GM12878 (cell line): ENCODE data around the gene DPH6. TPM values are rescaled to one million over a fixed set of nuclear protein-coding genes. Genes with fewer than 3 reads are reported as not detected.

Experiments used
- ATAC-seq: fragments of 200-7000 bp; cut with Tn5 transposase; 3 replicates; pipeline ENCODE4 v1.9.1; 2020; ENCODE audit warnings: mild to moderate bottlenecking, moderate library complexity
- BruUV-seq: library from RNA; stranded (reverse); fragments of 400-500 nt; replicated peaks from 2 replicates; lab custom pipeline; 2021; lab: Mats Ljungman, UMichigan
- CTCF ChIA-PET: fragments of 300-600 bp; sonication (Branson Sonifier 250); formaldehyde crosslinking; extraction: SDS; loops from one replicate; lab custom pipeline; 2021; ENCODE audit warnings: inconsistent platforms; lab: Yijun Ruan, JAX
- POLR2A ChIA-PET: fragments of 350-600 bp; formaldehyde crosslinking; extraction: SDS; loops from one replicate; lab custom pipeline; 2021; ENCODE audit warnings: inconsistent platforms; lab: Charles Lee
- RAD21 ChIA-PET: fragments of 300-600 bp; sonication (Branson Sonifier 250); formaldehyde crosslinking; loops from one replicate; lab custom pipeline; 2023; ENCODE audit warnings: antibody characterized with exemption; ENCODE audit not compliant: unreplicated experiment; lab: Charles Lee
- SMC1A ChIA-PET: fragments of 300-600 bp; sonication (Branson Sonifier 250); formaldehyde crosslinking; loops from one replicate; lab custom pipeline; 2023; ENCODE audit not compliant: unreplicated experiment, uncharacterized antibody; lab: Charles Lee
- DNase-seq: peaks from one replicate; pipeline ENCODE4 v3.0.0-alpha.2; 2011; ENCODE audit warnings: low read depth, low spot score
- FAIRE-seq: peaks from 3 replicates; lab custom pipeline; 2011; peaks lifted over from hg19 to GRCh38; lab: Jason Lieb, UNC
- H2AFZ ChIP-seq: 2 replicates; pipeline ENCODE4 v1.6.0; 2011; ENCODE audit warnings: low read depth, low read length, control low read depth; ENCODE audit not compliant: control insufficient read depth
- H3K27ac ChIP-seq: 2 replicates; pipeline ENCODE4 v1.5.1; 2011; ENCODE audit warnings: control low read depth; ENCODE audit not compliant: control insufficient read depth, insufficient read depth
- H3K27me3 ChIP-seq, 2 experiments: replicated peaks in 1 of 2; 2 replicates each; pipeline versions ENCODE4 v1.6.0 to v1.6.1; 2011; ENCODE audit warnings: low read length in 1 of 2; ENCODE audit not compliant: control insufficient read depth in 2 of 2, insufficient read depth in 2 of 2
- H3K36me3 ChIP-seq, 2 experiments: 2 replicates each; pipeline ENCODE4 v1.5.1; 2011; ENCODE audit warnings: low read length in 1 of 2; ENCODE audit not compliant: control insufficient read depth in 2 of 2, insufficient read depth in 2 of 2
- H3K4me1 ChIP-seq: 2 replicates; pipeline ENCODE4 v1.6.1; 2011; ENCODE audit warnings: mild to moderate bottlenecking, low read length, moderate library complexity, mixed read lengths; ENCODE audit not compliant: control insufficient read depth, insufficient read depth
- H3K4me2 ChIP-seq: 2 replicates; pipeline ENCODE4 v1.6.0; 2011; ENCODE audit warnings: control low read depth; ENCODE audit not compliant: control insufficient read depth, insufficient read depth
- H3K4me3 ChIP-seq: fragments of 200-600 bp; sonication (generic); 2 replicates; pipeline ENCODE4 v1.5.1; 2016
- H3K79me2 ChIP-seq: 2 replicates; pipeline ENCODE4 v1.6.0; 2011; ENCODE audit warnings: low read length; ENCODE audit not compliant: control insufficient read depth, insufficient read depth
- H3K9ac ChIP-seq: 2 replicates; pipeline ENCODE4 v1.8.0; 2011; ENCODE audit warnings: low read length, control low read depth, mixed read lengths; ENCODE audit not compliant: control insufficient read depth, insufficient read depth
- H3K9me3 ChIP-seq: replicated peaks from 3 replicates; pipeline ENCODE4 v1.5.1; 2011; ENCODE audit warnings: mild to moderate bottlenecking, low read length; ENCODE audit not compliant: control insufficient read depth, insufficient read depth
- H4K20me1 ChIP-seq: 2 replicates; pipeline ENCODE4 v1.6.0; 2011; ENCODE audit not compliant: control insufficient read depth, insufficient read depth
- CBFB ChIP-seq: IDR thresholded peaks from 2 replicates; pipeline ENCODE4 v1.6.1; 2016; ENCODE audit warnings: antibody characterized with exemption, low read depth
- CEBPB ChIP-seq, 2 experiments: fragments of 150-350 bp in 1 of 2; IDR thresholded peaks; 2 replicates each; pipeline ENCODE4 v1.6.1; 2012 to 2014; ENCODE audit warnings: low read depth in 2 of 2, low read length in 2 of 2, borderline replicate concordance in 1 of 2, inconsistent platforms in 1 of 2
- MTA3 ChIP-seq: IDR thresholded peaks from 2 replicates; pipeline ENCODE4 v1.6.1; 2012; ENCODE audit warnings: low read length, inconsistent platforms, borderline replicate concordance
- MYB ChIP-seq: fragments of 150-350 bp; IDR thresholded peaks from 2 replicates; pipeline ENCODE4 v1.6.1; 2014; ENCODE audit warnings: mild to moderate bottlenecking, low read depth, low read length, borderline replicate concordance
- NFYA ChIP-seq: IDR thresholded peaks from 2 replicates; pipeline ENCODE4 v1.6.1; 2011; ENCODE audit warnings: low read depth, mild to moderate bottlenecking, low read length, improper control_type of control experiment, borderline replicate concordance
- PBX3 ChIP-seq: IDR thresholded peaks from 2 replicates; pipeline ENCODE4 v1.6.1; 2011; ENCODE audit warnings: mild to moderate bottlenecking, low read depth, low read length, moderate library complexity; ENCODE audit not compliant: insufficient replicate concordance
- PKNOX1 ChIP-seq: fragments of 450-650 bp; IDR thresholded peaks from 2 replicates; pipeline ENCODE4 v1.6.1; 2016; ENCODE audit warnings: mild to moderate bottlenecking
- POLR2A ChIP-seq: IDR thresholded peaks from 2 replicates; pipeline ENCODE4 v1.6.1; 2011; ENCODE audit warnings: low read depth, mild to moderate bottlenecking, low read length
- RCOR1 ChIP-seq: conservative IDR thresholded peaks from 2 replicates; pipeline ENCODE4 v1.6.1; 2012; ENCODE audit warnings: low read depth, low read length, improper control_type of control experiment
- SIX5 ChIP-seq: IDR thresholded peaks from 2 replicates; pipeline ENCODE4 v1.6.1; 2011; ENCODE audit warnings: mild to moderate bottlenecking, low read depth, low read length, moderate library complexity; ENCODE audit not compliant: severe bottlenecking
- SPI1 ChIP-seq: IDR thresholded peaks from 2 replicates; pipeline ENCODE4 v1.6.1; 2011; ENCODE audit warnings: low read depth, mild to moderate bottlenecking, low read length, moderate library complexity, borderline replicate concordance; ENCODE audit not compliant: insufficient read depth
- ZNF24 ChIP-seq: fragments of 450-650 bp; IDR thresholded peaks from 2 replicates; pipeline ENCODE4 v1.6.1; 2017; ENCODE audit warnings: antibody characterized with exemption, mild to moderate bottlenecking
- WGBS: methylation state at CpG from one replicate; pipeline ENCODE4 v1.1.6; 2016; ENCODE audit warnings: low lambda C conversion rate; ENCODE audit not compliant: insufficient replicate concordance, insufficient coverage; ENCODE audit errors: missing lambda C conversion rate; 5-methylcytosine and 5-hydroxymethylcytosine counted together
- in situ Hi-C: fragments of 300-500 bp; cut with MboI; formaldehyde crosslinking; loops from 9 replicates; pipeline ENCODE4 v1.14.3; 2018; ENCODE audit warnings: mixed read lengths
- intact Hi-C: fragments of 100-400 bp; cut with micrococcal nuclease; formaldehyde crosslinking; loops from one replicate; pipeline ENCODE4 v1.14.2; 2022; ENCODE audit not compliant: unreplicated experiment
- polyA plus RNA-seq, 11 experiments: library from polyadenylated mRNA; depleted of rRNA in 4 of 11; unstranded in 6 of 11; stranded (reverse) in 5 of 11; fragments of >200 nt; fragmentation: Nextera tagmentation in 4 of 11; fragmentation: Illumina TruSeq in 1 of 11; extraction: Ambion mirVana in 4 of 11; extraction: Trizol in 1 of 11; gene quantifications; 1 replicate in 1 of 11; 2 replicates in 10 of 11; pipeline versions ENCODE4 v1.2.1 to v1.2.3, GENCODE V29; 2011 to 2016; ENCODE audit warnings: inconsistent platforms in 2 of 11, missing spikeins in 2 of 11, low read depth in 1 of 11
- total RNA-seq, 4 experiments: library from RNA; depleted of rRNA in 3 of 4; stranded (reverse); fragments of >200 nt in 3 of 4; fragmentation: Illumina TruSeq in 1 of 4; extraction: Trizol in 1 of 4; gene quantifications; 2 replicates each; pipeline versions ENCODE4 v1.2.1 to v1.2.3, GENCODE V29; 2013 to 2021
- TF ChIP-seq, protein P1 (sequence below): IDR thresholded peaks from 2 replicates; pipeline ENCODE4 v1.6.1; 2012; ENCODE audit warnings: low read length, inconsistent platforms
- TF ChIP-seq, protein P2 (sequence below): fragments of 450-650 bp; IDR thresholded peaks from 2 replicates; pipeline ENCODE4 v1.6.1; 2018; ENCODE audit warnings: borderline replicate concordance, mild to moderate bottlenecking; ENCODE audit not compliant: partially characterized antibody
- TF ChIP-seq, protein P3 (sequence below): fragments of 450-650 bp; IDR thresholded peaks from 2 replicates; pipeline ENCODE4 v1.6.1; 2014; ENCODE audit warnings: mild to moderate bottlenecking

Gene DPH6
- total and polyA plus RNA-seq, 10 of the 15 experiments (the other 5 are each of a cell fraction or from before 2014, with no cell fraction given): 9.0 to 68.5 (median 17.1) TPM

DNA sequence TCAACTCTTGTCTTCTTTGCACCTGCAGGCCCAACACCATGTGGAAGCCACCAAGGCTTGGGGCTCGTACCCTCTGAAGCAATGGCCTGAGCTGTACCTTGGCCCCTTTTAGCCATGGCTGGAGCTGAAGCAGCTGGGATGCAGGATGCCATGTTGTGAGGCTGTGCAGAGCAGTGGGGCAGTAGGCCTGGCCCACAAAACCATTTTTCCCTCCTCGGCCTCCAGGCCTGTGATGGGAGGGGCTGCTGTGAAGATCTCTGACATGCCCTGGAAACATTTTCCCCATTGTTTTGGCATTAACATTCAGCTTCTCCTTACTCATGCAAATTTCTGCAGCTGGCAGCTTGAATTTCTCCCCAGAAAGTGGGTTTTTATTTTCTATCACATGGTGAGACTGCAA, 58.5 kb downstream of the DPH6 start:
- Histone ChIP-seq H3K4me1 (no peaks in the 10 kb centered on the region), H3K9ac (no peak overlapping the region), H2AFZ (no peak overlapping the region), H3K27ac (no peak overlapping the region), H3K4me2 (no peak overlapping the region), H3K27me3 (no peaks in the 10 kb centered on the region), H3K4me3 (no peak overlapping the region), H3K79me2 (no peaks in the 10 kb centered on the region), H3K36me3 (no peaks in the 10 kb centered on the region), H3K9me3 (peaks cover 11% of the 10 kb centered on the region), H4K20me1 (no peaks in the 10 kb centered on the region)
- SMC1A ChIA-PET: no interaction called here
- ATAC-seq: no peak
- in situ Hi-C loops: no loop called here
- 93% methylated on average over 2 of the region's 2 CpGs for WGBS
- no peak for DNase-seq
- no TSS peak for BruUV-seq
- TF ChIP-seq CBFB: no peak
- TF ChIP-seq, protein P1, sequence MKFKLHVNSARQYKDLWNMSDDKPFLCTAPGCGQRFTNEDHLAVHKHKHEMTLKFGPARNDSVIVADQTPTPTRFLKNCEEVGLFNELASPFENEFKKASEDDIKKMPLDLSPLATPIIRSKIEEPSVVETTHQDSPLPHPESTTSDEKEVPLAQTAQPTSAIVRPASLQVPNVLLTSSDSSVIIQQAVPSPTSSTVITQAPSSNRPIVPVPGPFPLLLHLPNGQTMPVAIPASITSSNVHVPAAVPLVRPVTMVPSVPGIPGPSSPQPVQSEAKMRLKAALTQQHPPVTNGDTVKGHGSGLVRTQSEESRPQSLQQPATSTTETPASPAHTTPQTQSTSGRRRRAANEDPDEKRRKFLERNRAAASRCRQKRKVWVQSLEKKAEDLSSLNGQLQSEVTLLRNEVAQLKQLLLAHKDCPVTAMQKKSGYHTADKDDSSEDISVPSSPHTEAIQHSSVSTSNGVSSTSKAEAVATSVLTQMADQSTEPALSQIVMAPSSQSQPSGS: no peak
- TF ChIP-seq, protein P2, sequence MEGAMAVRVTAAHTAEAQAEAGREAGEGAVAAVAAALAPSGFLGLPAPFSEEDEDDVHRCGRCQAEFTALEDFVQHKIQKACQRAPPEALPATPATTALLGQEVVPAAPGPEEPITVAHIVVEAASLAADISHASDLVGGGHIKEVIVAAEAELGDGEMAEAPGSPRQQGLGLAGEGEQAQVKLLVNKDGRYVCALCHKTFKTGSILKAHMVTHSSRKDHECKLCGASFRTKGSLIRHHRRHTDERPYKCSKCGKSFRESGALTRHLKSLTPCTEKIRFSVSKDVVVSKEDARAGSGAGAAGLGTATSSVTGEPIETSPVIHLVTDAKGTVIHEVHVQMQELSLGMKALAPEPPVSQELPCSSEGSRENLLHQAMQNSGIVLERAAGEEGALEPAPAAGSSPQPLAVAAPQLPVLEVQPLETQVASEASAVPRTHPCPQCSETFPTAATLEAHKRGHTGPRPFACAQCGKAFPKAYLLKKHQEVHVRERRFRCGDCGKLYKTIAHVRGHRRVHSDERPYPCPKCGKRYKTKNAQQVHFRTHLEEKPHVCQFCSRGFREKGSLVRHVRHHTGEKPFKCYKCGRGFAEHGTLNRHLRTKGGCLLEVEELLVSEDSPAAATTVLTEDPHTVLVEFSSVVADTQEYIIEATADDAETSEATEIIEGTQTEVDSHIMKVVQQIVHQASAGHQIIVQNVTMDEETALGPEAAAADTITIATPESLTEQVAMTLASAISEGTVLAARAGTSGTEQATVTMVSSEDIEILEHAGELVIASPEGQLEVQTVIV: no peak
- no peak for TF ChIP-seq PKNOX1
- TF ChIP-seq SPI1: no peak
- TF ChIP-seq NFYA: no peak
- TF ChIP-seq, protein P3, sequence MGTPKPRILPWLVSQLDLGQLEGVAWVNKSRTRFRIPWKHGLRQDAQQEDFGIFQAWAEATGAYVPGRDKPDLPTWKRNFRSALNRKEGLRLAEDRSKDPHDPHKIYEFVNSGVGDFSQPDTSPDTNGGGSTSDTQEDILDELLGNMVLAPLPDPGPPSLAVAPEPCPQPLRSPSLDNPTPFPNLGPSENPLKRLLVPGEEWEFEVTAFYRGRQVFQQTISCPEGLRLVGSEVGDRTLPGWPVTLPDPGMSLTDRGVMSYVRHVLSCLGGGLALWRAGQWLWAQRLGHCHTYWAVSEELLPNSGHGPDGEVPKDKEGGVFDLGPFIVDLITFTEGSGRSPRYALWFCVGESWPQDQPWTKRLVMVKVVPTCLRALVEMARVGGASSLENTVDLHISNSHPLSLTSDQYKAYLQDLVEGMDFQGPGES: no peak
- TF ChIP-seq RCOR1: no peak
- no peak for TF ChIP-seq ZNF24
- no peak for TF ChIP-seq MTA3
- TF ChIP-seq MYB: no peak
- TF ChIP-seq POLR2A: no peak
- no peak for TF ChIP-seq PBX3
- TF ChIP-seq SIX5: no peak
- no peak for TF ChIP-seq CEBPB (IDR thresholded peaks at IDR 0.05; ENCODE audit: borderline replicate concordance in 1 of 2, low read depth in 2 of 2, low read length in 2 of 2)
- FAIRE-seq: no peak
- CTCF ChIA-PET: no interaction called here
- intact Hi-C loops: no loop called here
- RAD21 ChIA-PET: no interaction called here
- POLR2A ChIA-PET: no interaction called here
